ENCODE data around the gene DGCR8.

- TF ChIP-seq, protein P1, sequence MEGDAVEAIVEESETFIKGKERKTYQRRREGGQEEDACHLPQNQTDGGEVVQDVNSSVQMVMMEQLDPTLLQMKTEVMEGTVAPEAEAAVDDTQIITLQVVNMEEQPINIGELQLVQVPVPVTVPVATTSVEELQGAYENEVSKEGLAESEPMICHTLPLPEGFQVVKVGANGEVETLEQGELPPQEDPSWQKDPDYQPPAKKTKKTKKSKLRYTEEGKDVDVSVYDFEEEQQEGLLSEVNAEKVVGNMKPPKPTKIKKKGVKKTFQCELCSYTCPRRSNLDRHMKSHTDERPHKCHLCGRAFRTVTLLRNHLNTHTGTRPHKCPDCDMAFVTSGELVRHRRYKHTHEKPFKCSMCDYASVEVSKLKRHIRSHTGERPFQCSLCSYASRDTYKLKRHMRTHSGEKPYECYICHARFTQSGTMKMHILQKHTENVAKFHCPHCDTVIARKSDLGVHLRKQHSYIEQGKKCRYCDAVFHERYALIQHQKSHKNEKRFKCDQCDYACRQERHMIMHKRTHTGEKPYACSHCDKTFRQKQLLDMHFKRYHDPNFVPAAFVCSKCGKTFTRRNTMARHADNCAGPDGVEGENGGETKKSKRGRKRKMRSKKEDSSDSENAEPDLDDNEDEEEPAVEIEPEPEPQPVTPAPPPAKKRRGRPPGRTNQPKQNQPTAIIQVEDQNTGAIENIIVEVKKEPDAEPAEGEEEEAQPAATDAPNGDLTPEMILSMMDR (IDR thresholded peaks at IDR 0.05) = no peak
- no peak for TF ChIP-seq ZFX (IDR thresholded peaks at IDR 0.05; ENCODE audit: borderline replicate concordance)
Measured at GRCh38 chr22:20033045-20033706, 46.9 kb upstream of the DGCR8 start.
